HepG2 (cell line): ENCODE results near the gene ANKRD65. TPM values are rescaled to one million over a fixed set of nuclear protein-coding genes. Genes with fewer than 3 reads are reported as not detected.

Experiments
- AGO1 ChIP-seq: fragments of 200-400 bp; formaldehyde crosslinking; IDR thresholded peaks from 2 replicates; pipeline ENCODE4 v1.6.1; 2017; ENCODE audit warnings: mild to moderate bottlenecking, low read depth, low read length, moderate library complexity; ENCODE audit not compliant: poor library complexity, severe bottlenecking
- ATF5 ChIP-seq: sonication (generic); formaldehyde crosslinking; IDR thresholded peaks from 2 replicates; pipeline ENCODE4 v1.4.0; 2020; ENCODE audit warnings: mild to moderate bottlenecking, low read depth, missing genetic modification reagents
- ATF7-NPFF ChIP-seq: sonication (generic); formaldehyde crosslinking; IDR thresholded peaks from 2 replicates; pipeline ENCODE4 v1.8.1; 2023; ENCODE audit warnings: mild to moderate bottlenecking, low read depth, missing genetic modification reagents, moderate library complexity
- GFI1 ChIP-seq: sonication (generic); formaldehyde crosslinking; IDR thresholded peaks from 2 replicates; pipeline ENCODE4 v1.5.0; 2020; ENCODE audit warnings: missing genetic modification reagents, mild to moderate bottlenecking, borderline replicate concordance
- HIVEP1 ChIP-seq: sonication (generic); formaldehyde crosslinking; IDR thresholded peaks from 2 replicates; pipeline ENCODE4 v1.4.0; 2020; ENCODE audit warnings: mild to moderate bottlenecking, missing genetic modification reagents
- KDM2A ChIP-seq: sonication (generic); formaldehyde crosslinking; IDR thresholded peaks from 2 replicates; pipeline ENCODE4 v1.4.0; 2020; ENCODE audit warnings: low read depth, missing genetic modification reagents, borderline replicate concordance
- MIER3 ChIP-seq: IDR thresholded peaks from 2 replicates; pipeline ENCODE4 v1.6.1; 2016; ENCODE audit warnings: missing compliant biosample characterization, borderline replicate concordance
- SIN3A ChIP-seq: IDR thresholded peaks from 2 replicates; pipeline ENCODE4 v1.6.1; 2011; ENCODE audit warnings: low read depth, mild to moderate bottlenecking, control low read depth, low read length, borderline replicate concordance
- SMARCE1 ChIP-seq: fragments of 450-650 bp; IDR thresholded peaks from 2 replicates; pipeline ENCODE4 v1.6.1; 2017; ENCODE audit warnings: borderline replicate concordance
- SRSF1 ChIP-seq: fragments of 200-400 bp; formaldehyde crosslinking; optimal IDR thresholded peaks from 2 replicates; pipeline ENCODE3; 2017; ENCODE audit warnings: mild to moderate bottlenecking, low read depth, low read length, moderate library complexity
- ZFAT ChIP-seq: sonication (generic); formaldehyde crosslinking; conservative IDR thresholded peaks from 2 replicates; pipeline ENCODE4 v1.8.1; 2023; ENCODE audit warnings: missing genetic modification reagents, inconsistent platforms
- ZFP36L1 ChIP-seq: sonication (generic); formaldehyde crosslinking; IDR thresholded peaks from 2 replicates; pipeline ENCODE4 v1.8.0; 2022; ENCODE audit warnings: mild to moderate bottlenecking, missing genetic modification reagents, moderate library complexity
- ZNF580 ChIP-seq: IDR thresholded peaks from 2 replicates; pipeline ENCODE4 v1.6.1; 2016; ENCODE audit warnings: low read depth, borderline replicate concordance
- ZNF740 ChIP-seq: sonication (generic); formaldehyde crosslinking; IDR thresholded peaks from 2 replicates; pipeline ENCODE4 v1.4.0; 2020; ENCODE audit warnings: missing genetic modification reagents
- ZNF777 ChIP-seq: sonication (generic); formaldehyde crosslinking; IDR thresholded peaks from 2 replicates; pipeline ENCODE4 v1.4.0; 2020; ENCODE audit warnings: missing genetic modification reagents
- ZNF792 ChIP-seq: IDR thresholded peaks from 2 replicates; pipeline ENCODE4 v1.6.1; 2016
- polyA plus RNA-seq, 8 experiments: library from polyadenylated mRNA; depleted of rRNA in 3 of 8; stranded (reverse) in 7 of 8; unstranded in 1 of 8; fragments of >200 nt; fragmentation: Illumina TruSeq in 4 of 8; extraction: Trizol in 4 of 8; gene quantifications; 2 replicates each; pipeline versions ENCODE4 v1.2.1 to v1.2.3, GENCODE V29; 2011 to 2016; ENCODE audit warnings: low read depth in 4 of 8, missing spikeins in 1 of 8, mixed read lengths in 1 of 8; ENCODE audit not compliant: insufficient read depth in 1 of 8
- total RNA-seq, 5 experiments: library from RNA; depleted of rRNA; stranded (reverse); fragments of >200 nt; fragmentation: Illumina TruSeq; extraction: Trizol; gene quantifications; 2 replicates each; pipeline ENCODE4 v1.2.3, GENCODE V29; 2016; ENCODE audit warnings: low read depth in 1 of 5
- TF ChIP-seq, protein P1 (sequence below): sonication (generic); formaldehyde crosslinking; IDR thresholded peaks from 2 replicates; pipeline ENCODE4 v1.5.0; 2020; ENCODE audit warnings: mild to moderate bottlenecking, missing genetic modification reagents, borderline replicate concordance
- TF ChIP-seq, protein P2 (sequence below): sonication (generic); formaldehyde crosslinking; IDR thresholded peaks from 2 replicates; pipeline ENCODE4 v1.5.0; 2020; ENCODE audit warnings: missing genetic modification reagents
- TF ChIP-seq, protein P3 (sequence below): sonication (generic); formaldehyde crosslinking; IDR thresholded peaks from 2 replicates; pipeline ENCODE4 v1.4.0; 2020; ENCODE audit warnings: low read depth, mild to moderate bottlenecking, missing genetic modification reagents

ANKRD65 gene
- total and polyA plus RNA-seq, 2 of the 13 experiments (the other 11 are each of a cell fraction or from before 2014, with no cell fraction given) = 12.1 to 30.1 TPM

GRCh38 chr1:1430114-1430982 lies 9.3 kb upstream of the ANKRD65 start (continued):
- TF ChIP-seq ATF5 (CRISPR knock-in tag) = no peak
- 0 out of 2 replicates have a peak, but pooled peaks have one; percentile 17 for TF ChIP-seq ZNF792 (CRISPR knock-in tag)
- peak; percentile 86 for TF ChIP-seq SRSF1
- TF ChIP-seq AGO1 = peak; percentile 100
- TF ChIP-seq, protein P1, sequence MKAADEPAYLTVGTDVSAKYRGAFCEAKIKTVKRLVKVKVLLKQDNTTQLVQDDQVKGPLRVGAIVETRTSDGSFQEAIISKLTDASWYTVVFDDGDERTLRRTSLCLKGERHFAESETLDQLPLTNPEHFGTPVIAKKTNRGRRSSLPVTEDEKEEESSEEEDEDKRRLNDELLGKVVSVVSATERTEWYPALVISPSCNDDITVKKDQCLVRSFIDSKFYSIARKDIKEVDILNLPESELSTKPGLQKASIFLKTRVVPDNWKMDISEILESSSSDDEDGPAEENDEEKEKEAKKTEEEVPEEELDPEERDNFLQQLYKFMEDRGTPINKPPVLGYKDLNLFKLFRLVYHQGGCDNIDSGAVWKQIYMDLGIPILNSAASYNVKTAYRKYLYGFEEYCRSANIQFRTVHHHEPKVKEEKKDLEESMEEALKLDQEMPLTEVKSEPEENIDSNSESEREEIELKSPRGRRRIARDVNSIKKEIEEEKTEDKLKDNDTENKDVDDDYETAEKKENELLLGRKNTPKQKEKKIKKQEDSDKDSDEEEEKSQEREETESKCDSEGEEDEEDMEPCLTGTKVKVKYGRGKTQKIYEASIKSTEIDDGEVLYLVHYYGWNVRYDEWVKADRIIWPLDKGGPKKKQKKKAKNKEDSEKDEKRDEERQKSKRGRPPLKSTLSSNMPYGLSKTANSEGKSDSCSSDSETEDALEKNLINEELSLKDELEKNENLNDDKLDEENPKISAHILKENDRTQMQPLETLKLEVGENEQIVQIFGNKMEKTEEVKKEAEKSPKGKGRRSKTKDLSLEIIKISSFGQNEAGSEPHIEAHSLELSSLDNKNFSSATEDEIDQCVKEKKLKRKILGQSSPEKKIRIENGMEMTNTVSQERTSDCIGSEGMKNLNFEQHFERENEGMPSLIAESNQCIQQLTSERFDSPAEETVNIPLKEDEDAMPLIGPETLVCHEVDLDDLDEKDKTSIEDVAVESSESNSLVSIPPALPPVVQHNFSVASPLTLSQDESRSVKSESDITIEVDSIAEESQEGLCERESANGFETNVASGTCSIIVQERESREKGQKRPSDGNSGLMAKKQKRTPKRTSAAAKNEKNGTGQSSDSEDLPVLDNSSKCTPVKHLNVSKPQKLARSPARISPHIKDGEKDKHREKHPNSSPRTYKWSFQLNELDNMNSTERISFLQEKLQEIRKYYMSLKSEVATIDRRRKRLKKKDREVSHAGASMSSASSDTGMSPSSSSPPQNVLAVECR (CRISPR knock-in tag) = peak; percentile 28; the same call in 1 of the 2 replicates
- TF ChIP-seq ATF7-NPFF (CRISPR knock-in tag) = peak; percentile 47; the same call in 1 of the 2 replicates
- 0 out of 2 replicates have a peak, but pooled peaks have one; percentile 28 for TF ChIP-seq ZFP36L1 (CRISPR knock-in tag)
- TF ChIP-seq ZNF740 = peak; percentile 85
- TF ChIP-seq ZFAT (CRISPR knock-in tag) = no peak
- no peak for TF ChIP-seq SMARCE1
- TF ChIP-seq, protein P2, sequence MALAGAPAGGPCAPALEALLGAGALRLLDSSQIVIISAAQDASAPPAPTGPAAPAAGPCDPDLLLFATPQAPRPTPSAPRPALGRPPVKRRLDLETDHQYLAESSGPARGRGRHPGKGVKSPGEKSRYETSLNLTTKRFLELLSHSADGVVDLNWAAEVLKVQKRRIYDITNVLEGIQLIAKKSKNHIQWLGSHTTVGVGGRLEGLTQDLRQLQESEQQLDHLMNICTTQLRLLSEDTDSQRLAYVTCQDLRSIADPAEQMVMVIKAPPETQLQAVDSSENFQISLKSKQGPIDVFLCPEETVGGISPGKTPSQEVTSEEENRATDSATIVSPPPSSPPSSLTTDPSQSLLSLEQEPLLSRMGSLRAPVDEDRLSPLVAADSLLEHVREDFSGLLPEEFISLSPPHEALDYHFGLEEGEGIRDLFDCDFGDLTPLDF (CRISPR knock-in tag) = no peak
- TF ChIP-seq GFI1 (CRISPR knock-in tag) = peak; percentile 6; the same call in 1 of the 2 replicates
- TF ChIP-seq KDM2A (CRISPR knock-in tag) = peak; percentile 95; the same call in 1 of the 2 replicates
- TF ChIP-seq, protein P3, sequence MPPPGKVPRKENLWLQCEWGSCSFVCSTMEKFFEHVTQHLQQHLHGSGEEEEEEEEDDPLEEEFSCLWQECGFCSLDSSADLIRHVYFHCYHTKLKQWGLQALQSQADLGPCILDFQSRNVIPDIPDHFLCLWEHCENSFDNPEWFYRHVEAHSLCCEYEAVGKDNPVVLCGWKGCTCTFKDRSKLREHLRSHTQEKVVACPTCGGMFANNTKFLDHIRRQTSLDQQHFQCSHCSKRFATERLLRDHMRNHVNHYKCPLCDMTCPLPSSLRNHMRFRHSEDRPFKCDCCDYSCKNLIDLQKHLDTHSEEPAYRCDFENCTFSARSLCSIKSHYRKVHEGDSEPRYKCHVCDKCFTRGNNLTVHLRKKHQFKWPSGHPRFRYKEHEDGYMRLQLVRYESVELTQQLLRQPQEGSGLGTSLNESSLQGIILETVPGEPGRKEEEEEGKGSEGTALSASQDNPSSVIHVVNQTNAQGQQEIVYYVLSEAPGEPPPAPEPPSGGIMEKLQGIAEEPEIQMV (CRISPR knock-in tag) = 0 out of 2 replicates have a peak, but pooled peaks have one; percentile 30
- TF ChIP-seq MIER3 (CRISPR knock-in tag) = no peak
- TF ChIP-seq ZNF580 (CRISPR knock-in tag) = peak; percentile 50; the same call in 1 of the 2 replicates
- peak; percentile 50; the same call in 1 of the 2 replicates for TF ChIP-seq ZNF777
- TF ChIP-seq HIVEP1 (CRISPR knock-in tag) = peak; percentile 32
- 0 out of 2 replicates have a peak, but pooled peaks have one; percentile 2 for TF ChIP-seq SIN3A
